HG03175 (cell line): ENCODE measurements around the gene LRRC31.

Experiments
- ATAC-seq: cut with Tn5 transposase; IDR thresholded peaks from one replicate; pipeline ENCODE4 v1.9.1; 2021; ENCODE audit warnings: mild to moderate bottlenecking, moderate library complexity; ENCODE audit not compliant: unreplicated experiment

The LRRC31 gene

GRCh38 chr3:169864270-169864669, 5.5 kb downstream of the LRRC31 start:
- no peak for ATAC-seq

- peak; percentile 66 for ATAC-seq
Observed at GRCh38 chr3:169863458-169863899, 6.3 kb downstream of the LRRC31 start.

GRCh38 chr3:169861871-169862270, 7.9 kb downstream of the LRRC31 start:
- ATAC-seq = no peak

- no peak for ATAC-seq
Observed at GRCh38 chr3:169857811-169858210, 11.9 kb downstream of the LRRC31 start.

- no peak for ATAC-seq
Observed at GRCh38 chr3:169855514-169855913, 14.2 kb downstream of the LRRC31 start.

GRCh38 chr3:169850618-169851017, 19.1 kb downstream of the LRRC31 start:
- ATAC-seq = no peak

- no peak for ATAC-seq
Observed at GRCh38 chr3:169848741-169849140, 21.0 kb downstream of the LRRC31 start.

GRCh38 chr3:169847896-169848295, 21.8 kb downstream of the LRRC31 start:
- no peak for ATAC-seq

GRCh38 chr3:169846458-169847193, 23.1 kb downstream of the LRRC31 start:
- peak; percentile 99 for ATAC-seq

GRCh38 chr3:169842960-169843359, 26.8 kb downstream of the LRRC31 start:
- no peak for ATAC-seq

GRCh38 chr3:169841171-169841570, 28.6 kb downstream of the LRRC31 start:
- peak; percentile 64 for ATAC-seq

- no peak for ATAC-seq
Observed at GRCh38 chr3:169838511-169839030, 31.2 kb downstream of the LRRC31 start.

GRCh38 chr3:169836942-169837275, 32.8 kb downstream of the LRRC31 start:
- ATAC-seq = no peak

GRCh38 chr3:169836078-169836941, 33.4 kb downstream of the LRRC31 start:
- ATAC-seq = peak; percentile 92

GRCh38 chr3:169835533-169835932, 34.2 kb downstream of the LRRC31 start:
- no peak for ATAC-seq

GRCh38 chr3:169827712-169828111, 42.0 kb downstream of the LRRC31 start:
- ATAC-seq = no peak

- ATAC-seq = no peak
Observed at GRCh38 chr3:169825316-169825715, 44.4 kb downstream of the LRRC31 start.

- ATAC-seq = no peak
Observed at GRCh38 chr3:169822983-169823382, 46.8 kb downstream of the LRRC31 start.

GRCh38 chr3:169822540-169822939, 47.2 kb downstream of the LRRC31 start:
- ATAC-seq = no peak

- no peak for ATAC-seq
Observed at GRCh38 chr3:169822091-169822490, 47.6 kb downstream of the LRRC31 start.

- no peak for ATAC-seq
Observed at GRCh38 chr3:169818316-169818715, 51.4 kb downstream of the LRRC31 start.

GRCh38 chr3:169815590-169816150, 54.1 kb downstream of the LRRC31 start:
- ATAC-seq = no peak
